Heart right ventricle (tissue), 16 donors: ENCODE results near the gene PRICKLE4. TPM values are rescaled to one million over a fixed set of nuclear protein-coding genes. Genes with fewer than 3 reads are reported as not detected.

Experiments used
- ATAC-seq, 8 donors: fragments of 200-7000 bp; cut with Tn5 transposase; one replicate each; pipeline ENCODE4 v1.9.1; 2020; ENCODE audit warnings: mild to moderate bottlenecking in 8 of 8, moderate library complexity in 8 of 8, moderate number of reproducible peaks in 1 of 8
- DNase-seq, 2 donors: peaks; one replicate each; pipeline ENCODE4 v3.0.0-alpha.2; 2020
- H3K27ac ChIP-seq, 10 donors: fragments of 200-600 bp; sonication (generic) in 2 of 10; one replicate each; pipeline versions ENCODE4 v1.5.0 to v1.8.0; 2020 to 2022; ENCODE audit warnings: mild to moderate bottlenecking in 3 of 10
- H3K27me3 ChIP-seq, 7 donors: fragments of 200-600 bp; one replicate each; pipeline ENCODE4 v1.8.0; 2021 to 2022; ENCODE audit warnings: mild to moderate bottlenecking in 2 of 7
- H3K36me3 ChIP-seq, 9 donors: fragments of 200-600 bp; sonication (generic) in 1 of 9; one replicate each; pipeline versions ENCODE4 v1.5.0 to v1.8.0; 2020 to 2022; ENCODE audit warnings: mild to moderate bottlenecking in 2 of 9
- H3K4me1 ChIP-seq, 9 donors: fragments of 200-600 bp; sonication (generic) in 1 of 9; one replicate each; pipeline versions ENCODE4 v1.5.0 to v1.8.0; 2020 to 2022; ENCODE audit warnings: mild to moderate bottlenecking in 4 of 9
- H3K4me3 ChIP-seq, 10 donors: fragments of 200-600 bp; sonication (generic) in 2 of 10; one replicate each; pipeline versions ENCODE4 v1.5.0 to v1.8.0; 2020 to 2022; ENCODE audit warnings: mild to moderate bottlenecking in 7 of 10, moderate library complexity in 2 of 10
- H3K9me3 ChIP-seq, 11 donors: fragments of 200-600 bp in 10 of 11; sonication (generic) in 2 of 11; one replicate each; pipeline versions ENCODE4 v1.5.0 to v1.8.0; 2013 to 2022; ENCODE audit warnings: mild to moderate bottlenecking in 2 of 11, control low read depth in 1 of 11, moderate library complexity in 1 of 11
- CTCF ChIP-seq, 9 donors: fragments of 200-600 bp; sonication (generic) in 2 of 9; IDR thresholded peaks; one replicate each; pipeline versions ENCODE4 v1.5.0 to v1.8.0; 2021 to 2022; ENCODE audit warnings: antibody characterized with exemption in 9 of 9, mild to moderate bottlenecking in 5 of 9, moderate library complexity in 1 of 9
- WGBS, 2 donors: extraction: QIAGEN DNeasy Blood & Tissue Kit; methylation state at CpG; one replicate each; pipeline ENCODE4 v1.1.7; 2013; ENCODE audit warnings: inconsistent platforms in 1 of 2; 5-methylcytosine and 5-hydroxymethylcytosine counted together
- intact Hi-C, 10 donors: fragments of 100-400 bp; cut with DNase I; formaldehyde crosslinking; loops; one replicate each; pipeline versions ENCODE4 v1.11.1 to v1.14.2; 2022
- polyA plus RNA-seq, 2 donors: library from polyadenylated mRNA; stranded (reverse); fragments of 200-250 nt; gene quantifications; one replicate each; pipeline ENCODE4 v1.2.3, GENCODE V29; 2013
- total RNA-seq, 10 donors: library from RNA; stranded (reverse); fragmentation: NEBNext Ultra II Directional in 3 of 10; extraction: Animal tissue kit (Norgen Biotek cat#: 25700) in 3 of 10; gene quantifications; one replicate each; pipeline versions ENCODE4 v1.2.1 to v1.2.4, GENCODE V29; 2021 to 2023
- donor health status: Arrhythmogenic right ventricular cardiomyopathy.
- donor health status: ischemic (EF 13 %, LVEDD 7.1; RV severe dilation, severe dysfunction).
- donor health status: healthy with polysubstance abuse.
- donor health status: DM: no; HTN: yes; CAD: no.
- donor health status: DM: no; HTN: no; CAD: no.
- donor health status: ischemic (EF 25% LVEDD 6.9; RV normal size, moderate dysfunction).
- donor health status: ischemic (EF 25% LVEDD 5.7; RV mildly dilated, moderate dysfunction).
- donor health status: healthy.
- donor health status: DM: yes; HTN: yes; CAD: no.
- donor health status: Ischemic cardiomyopathy.
- donor health status: ischemic (EF 35%, LVEDD 5.7; RV mildly dilated, moderate dysfunction).
- donor health status: nonischemic (EF 11% LVEDD 7.7; RV severe dilation, severe dysfunction).
- donor health status: DM: yes; HTN: yes; CAD: no.
- donor health status: PGD.
- donor health status: ischemic (EF 29% LVEDD 5.4; RV normal size, mild dysfunction).
- donor health status: nonischemic (EF 23%, LVEDD 6.1; RV moderate dilation, normal function).

PRICKLE4 gene
- total and polyA plus RNA-seq, 12 donors: 0.38 to 6.1 (median 1.9) TPM

GRCh38 chr6:41734666-41735426 lies 45.7 kb upstream of the PRICKLE4 start:
- Histone ChIP-seq H3K9me3 (no peaks in the 10 kb centered on the region), H3K4me1 (peaks cover 14 to 49% (median 45%) of the 10 kb centered on the region in 9 donors), H3K27ac (peak overlapping the region; percentile 97 to 100 (median 100)), H3K27me3 (no peaks in the 10 kb centered on the region), H3K4me3 (peak overlapping the region; percentile 75 to 99 (median 92)), H3K36me3 (no peaks in the 10 kb centered on the region)
- intact Hi-C loops: loop anchor here in 5 of 10 donors (1.0 to 5.0 kb wide), 7 partner anchors 28 to 663 kb away; partner anchors contain the start of genes FRS3 (in 3 of the 5), NFYA (in 1 of the 5), OARD1 (in 1 of the 5) and PRICKLE4 (in 1 of the 5)
- WGBS, 2 donors: 0% methylated on average over 47 to 76 of the region's 76 CpGs
- ATAC-seq (peak; percentile 83 to 89 (median 85)), DNase-seq (peak; percentile 86 to 90)
- TF ChIP-seq CTCF (IDR thresholded peaks at IDR 0.05): no peak

GRCh38 chr6:41735427-41736185 lies 45.0 kb upstream of the PRICKLE4 start, which contains the start of gene TFEB:
Gene TFEB, minus strand, starts transcription at chr6:41735608. Its CDS starts 44,395 bp downstream, at chr6:41691213.
- intact Hi-C loops: loop anchor here in 5 of 10 donors (1.0 to 5.0 kb wide), 5 partner anchors 29 to 53 kb away; partner anchors contain the start of genes FRS3 (in 3 of the 5) and PRICKLE4 (in 1 of the 5)
- Histone ChIP-seq H3K36me3 (no peaks in the 10 kb centered on the region), H3K27ac (peak within 1 kb of the TSS; percentile 97 to 100 (median 100)), H3K27me3 (no peaks in the 10 kb centered on the region), H3K4me3 (peak within 1 kb of the TSS; percentile 75 to 99 (median 92)), H3K4me1 (peaks cover 11 to 41% (median 37%) of the 10 kb centered on the region in 9 donors), H3K9me3 (no peaks in the 10 kb centered on the region)
- DNase-seq: peak; percentile 95
- peak; percentile 54 to 81 (median 72) for ATAC-seq
- peak; percentile 85 to 100 (median 88) for TF ChIP-seq CTCF (IDR thresholded peaks at IDR 0.05)
- 7 to 8% methylated on average over 46 to 50 of the region's 50 CpGs for WGBS, 2 donors

- no peak for ATAC-seq
- 59 to 64% methylated on average over 6 of the region's 6 CpGs for WGBS, 2 donors
- intact Hi-C loops: loop anchor here in 4 of 10 donors (5.0 kb wide), 2 partner anchors 41 to 46 kb away; partner anchors contain the start of genes FRS3 (in 3 of the 4) and PRICKLE4 (in 1 of the 4)
These were observed 44.3 kb upstream of the PRICKLE4 start for GRCh38 chr6:41736186-41736733.

More at GRCh38 chr6:41736186-41736733, 44.3 kb upstream of the PRICKLE4 start:
- H3K36me3 ChIP-seq: no peaks in the 10 kb centered on the region
- H3K27me3 ChIP-seq: no peaks in the 10 kb centered on the region
- no peak for TF ChIP-seq CTCF (IDR thresholded peaks at IDR 0.05)
- peaks cover 11 to 35% (median 32%) of the 10 kb centered on the region in 9 donors for H3K4me1 ChIP-seq
- DNase-seq: no peak
- H3K9me3 ChIP-seq: no peaks in the 10 kb centered on the region
- peak overlapping the region in 1 of 10 donors; percentile 100 for H3K27ac ChIP-seq
- H3K4me3 ChIP-seq: peak overlapping the region in 2 of 10 donors; percentile 97 to 99
